Liver (tissue), 9 donors: ENCODE measurements around the gene MMS19. TPM values are rescaled to one million over a fixed set of nuclear protein-coding genes. Genes with fewer than 3 reads are reported as not detected.

Experiments used
- DNase-seq: peaks from one replicate; pipeline ENCODE4 v3.0.0-alpha.2; 2017; ENCODE audit warnings: low spot score
- H3K27ac ChIP-seq, 2 donors: one replicate each; pipeline ENCODE4 v1.7.0; 2013; ENCODE audit warnings: inconsistent platforms in 2 of 2, low read length in 2 of 2, control low read depth in 1 of 2, low read depth in 1 of 2, mild to moderate bottlenecking in 1 of 2
- H3K27me3 ChIP-seq, 4 donors: one replicate each; pipeline versions ENCODE4 v1.6.1 to v1.7.0; 2013; ENCODE audit warnings: low read length in 3 of 4, inconsistent platforms in 1 of 4, mild to moderate bottlenecking in 1 of 4, moderate library complexity in 1 of 4; ENCODE audit not compliant: control insufficient read depth in 4 of 4, insufficient read depth in 4 of 4
- H3K36me3 ChIP-seq, 4 donors: one replicate each; pipeline versions ENCODE4 v1.6.1 to v1.7.0; 2013; ENCODE audit warnings: low read length in 3 of 4, mild to moderate bottlenecking in 3 of 4, low read depth in 1 of 4, moderate library complexity in 1 of 4; ENCODE audit not compliant: control insufficient read depth in 4 of 4, insufficient read depth in 3 of 4
- H3K4me1 ChIP-seq, 4 donors: one replicate each; pipeline versions ENCODE4 v1.6.1 to v1.7.0; 2013; ENCODE audit warnings: low read length in 3 of 4, mild to moderate bottlenecking in 3 of 4, moderate library complexity in 1 of 4; ENCODE audit not compliant: control insufficient read depth in 4 of 4, insufficient read depth in 4 of 4
- H3K4me3 ChIP-seq, 3 donors: one replicate each; pipeline versions ENCODE4 v1.6.1 to v1.7.0; 2013; ENCODE audit warnings: low read length in 3 of 3, control low read depth in 1 of 3, low read depth in 1 of 3, mild to moderate bottlenecking in 1 of 3
- H3K9ac ChIP-seq, 2 donors: one replicate each; pipeline ENCODE4 v1.7.0; 2013; ENCODE audit warnings: low read length in 2 of 2, mild to moderate bottlenecking in 2 of 2, moderate library complexity in 2 of 2, control low read depth in 1 of 2, low read depth in 1 of 2
- H3K9me3 ChIP-seq, 4 donors: one replicate each; pipeline versions ENCODE4 v1.6.1 to v1.7.0; 2013; ENCODE audit warnings: low read length in 3 of 4; ENCODE audit not compliant: control insufficient read depth in 4 of 4
- EGR1 ChIP-seq, 2 donors: IDR thresholded peaks; 2 replicates each; pipeline ENCODE4 v1.6.1; 2016 to 2018; ENCODE audit warnings: antibody characterized with exemption in 2 of 2, low read depth in 2 of 2
- FOXA1 ChIP-seq: IDR thresholded peaks from 2 replicates; pipeline ENCODE4 v1.6.1; 2016; ENCODE audit warnings: antibody characterized with exemption
- FOXA2 ChIP-seq: IDR thresholded peaks from 2 replicates; pipeline ENCODE4 v1.6.1; 2016; ENCODE audit warnings: antibody characterized with exemption
- GABPA ChIP-seq, 2 donors: IDR thresholded peaks in 1 of 2; conservative IDR thresholded peaks in 1 of 2; 2 replicates each; pipeline ENCODE4 v1.6.1; 2016; ENCODE audit warnings: antibody characterized with exemption in 2 of 2, mild to moderate bottlenecking in 1 of 2, moderate library complexity in 1 of 2
- HNF4A ChIP-seq, 2 donors: conservative IDR thresholded peaks; 2 replicates each; pipeline ENCODE4 v1.6.1; 2016; ENCODE audit warnings: antibody characterized with exemption in 2 of 2, mild to moderate bottlenecking in 2 of 2
- HNF4G ChIP-seq: IDR thresholded peaks from 2 replicates; pipeline ENCODE4 v1.6.1; 2016; ENCODE audit warnings: antibody characterized with exemption
- JUND ChIP-seq, 2 donors: IDR thresholded peaks; 2 replicates each; pipeline ENCODE4 v1.6.1; 2016; ENCODE audit warnings: antibody characterized with exemption in 2 of 2
- NR2F2 ChIP-seq: IDR thresholded peaks from 2 replicates; pipeline ENCODE4 v1.6.1; 2016; ENCODE audit warnings: antibody characterized with exemption
- RAD21 ChIP-seq, 2 donors: IDR thresholded peaks; 2 replicates each; pipeline ENCODE4 v1.6.1; 2016; ENCODE audit warnings: antibody characterized with exemption in 2 of 2, mild to moderate bottlenecking in 2 of 2
- RXRA ChIP-seq, 2 donors: IDR thresholded peaks; 2 replicates each; pipeline ENCODE4 v1.6.1; 2017 to 2018; ENCODE audit warnings: antibody characterized with exemption in 2 of 2, mild to moderate bottlenecking in 1 of 2
- SP1 ChIP-seq: IDR thresholded peaks from 2 replicates; pipeline ENCODE4 v1.6.1; 2018; ENCODE audit warnings: antibody characterized with exemption, mild to moderate bottlenecking
- TAF1 ChIP-seq: conservative IDR thresholded peaks from 2 replicates; pipeline ENCODE4 v1.6.1; 2016; ENCODE audit warnings: antibody characterized with exemption, mild to moderate bottlenecking
- YY1 ChIP-seq: IDR thresholded peaks from 2 replicates; pipeline ENCODE4 v1.6.1; 2016; ENCODE audit warnings: antibody characterized with exemption, mild to moderate bottlenecking
- WGBS: extraction: QIAGEN DNeasy Blood & Tissue Kit; methylation state at CpG from one replicate; pipeline ENCODE4 v1.1.7; 2013; 5-methylcytosine and 5-hydroxymethylcytosine counted together
- polyA plus RNA-seq, 2 donors: library from polyadenylated mRNA; stranded (reverse) in 1 of 2; unstranded in 1 of 2; fragments of 200-250 nt in 1 of 2; fragments of >200 nt in 1 of 2; fragmentation: Nextera tagmentation in 1 of 2; extraction: Ambion mirVana in 1 of 2; gene quantifications; one replicate each; pipeline versions ENCODE4 v1.2.1 to v1.2.3, GENCODE V29; 2013 to 2015
- total RNA-seq, 2 donors: library from RNA; depleted of rRNA; stranded (reverse); fragments of >200 nt; gene quantifications; one replicate each; pipeline ENCODE4 v1.2.3, GENCODE V29; 2014
- TF ChIP-seq, protein P1 (sequence below): IDR thresholded peaks from 2 replicates; pipeline ENCODE4 v1.6.1; 2016; ENCODE audit warnings: antibody characterized with exemption
- TF ChIP-seq, protein P2 (sequence below): IDR thresholded peaks from 2 replicates; pipeline ENCODE4 v1.6.1; 2016; ENCODE audit warnings: antibody characterized with exemption, mild to moderate bottlenecking
- TF ChIP-seq, protein P3 (sequence below): fragments of 150-350 bp; IDR thresholded peaks from 2 replicates; pipeline ENCODE4 v1.5.1; 2017; ENCODE audit warnings: improper control_type of control experiment, low read depth, low read length; ENCODE audit not compliant: missing input control
- TF ChIP-seq, protein P4 (sequence below): IDR thresholded peaks from 2 replicates; pipeline ENCODE4 v1.6.1; 2016; ENCODE audit warnings: antibody characterized with exemption
- TF ChIP-seq, protein P5 (sequence below): IDR thresholded peaks from 2 replicates; pipeline ENCODE4 v1.6.1; 2016; ENCODE audit warnings: antibody characterized with exemption
- donor health status: healthy.
- donor health status: healthy.
- donor health status: healthy.
- donor health status: healthy.
- donor health status: healthy.

The MMS19 gene
- total and polyA plus RNA-seq, 4 donors: 15.0 to 29.1 (median 24.1) TPM

DNA sequence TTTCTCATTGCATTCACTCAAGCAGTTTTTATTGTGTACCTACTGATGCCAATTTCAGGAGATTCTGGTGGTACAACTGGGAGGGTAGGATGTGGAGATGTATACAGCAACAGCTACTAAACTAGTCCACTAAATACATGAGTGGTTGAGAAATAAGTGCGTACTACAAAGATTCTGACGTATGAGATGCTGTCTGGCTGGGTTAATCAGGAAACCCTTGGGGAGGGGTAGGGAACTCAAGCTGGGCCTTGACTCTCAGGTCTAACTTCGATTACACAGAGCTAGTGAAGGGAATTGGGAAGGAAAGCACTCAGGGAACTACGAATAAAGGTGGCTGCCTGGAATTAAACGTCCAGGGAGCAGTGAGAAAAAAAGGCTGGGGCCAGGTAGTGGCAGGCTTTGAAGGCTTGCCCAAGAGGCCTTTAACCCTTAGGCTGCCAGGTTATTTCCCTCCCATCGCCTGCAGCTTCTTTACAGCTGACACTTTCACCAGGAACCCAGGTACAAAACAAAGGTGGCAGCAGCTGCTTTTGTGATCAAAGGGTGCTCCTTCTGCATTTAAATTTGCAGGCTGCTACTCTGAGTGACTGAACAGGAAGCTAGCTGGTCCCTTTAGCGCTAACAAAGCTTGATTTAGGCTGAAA lies 3.2 kb downstream of the MMS19 start:
- no peaks in the 10 kb centered on the region for H3K36me3 ChIP-seq
- no peak overlapping the region for H3K4me3 ChIP-seq
- H3K4me1 ChIP-seq: peaks cover 0 to 17% (median 13%) of the 10 kb centered on the region in 4 donors
- DNase-seq: no peak
- H3K9ac ChIP-seq: no peak overlapping the region
- no peaks in the 10 kb centered on the region for H3K27me3 ChIP-seq
- 60% methylated on average over 7 of the region's 7 CpGs for whole genome bisulfite sequencing
- TF ChIP-seq HNF4G (no peak), FOXA2 (no peak), SP1 (no peak), RXRA (IDR thresholded peaks at IDR 0.05) (no peak), NR2F2 (no peak), YY1 (no peak), JUND (IDR thresholded peaks at IDR 0.05) (no peak), FOXA1 (no peak), RAD21 (IDR thresholded peaks at IDR 0.05) (no peak), EGR1 (IDR thresholded peaks at IDR 0.05; ENCODE audit: low read depth in 2 of 2) (no peak), TAF1 (no peak), GABPA (IDR thresholded peaks at IDR 0.05 in 1 of 2, conservative IDR thresholded peaks at IDR 0.05 in 1 of 2) (no peak), HNF4A (conservative IDR thresholded peaks at IDR 0.05) (no peak)
- TF ChIP-seq, protein P1, sequence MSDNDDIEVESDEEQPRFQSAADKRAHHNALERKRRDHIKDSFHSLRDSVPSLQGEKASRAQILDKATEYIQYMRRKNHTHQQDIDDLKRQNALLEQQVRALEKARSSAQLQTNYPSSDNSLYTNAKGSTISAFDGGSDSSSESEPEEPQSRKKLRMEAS: no peak
- TF ChIP-seq, protein P2, sequence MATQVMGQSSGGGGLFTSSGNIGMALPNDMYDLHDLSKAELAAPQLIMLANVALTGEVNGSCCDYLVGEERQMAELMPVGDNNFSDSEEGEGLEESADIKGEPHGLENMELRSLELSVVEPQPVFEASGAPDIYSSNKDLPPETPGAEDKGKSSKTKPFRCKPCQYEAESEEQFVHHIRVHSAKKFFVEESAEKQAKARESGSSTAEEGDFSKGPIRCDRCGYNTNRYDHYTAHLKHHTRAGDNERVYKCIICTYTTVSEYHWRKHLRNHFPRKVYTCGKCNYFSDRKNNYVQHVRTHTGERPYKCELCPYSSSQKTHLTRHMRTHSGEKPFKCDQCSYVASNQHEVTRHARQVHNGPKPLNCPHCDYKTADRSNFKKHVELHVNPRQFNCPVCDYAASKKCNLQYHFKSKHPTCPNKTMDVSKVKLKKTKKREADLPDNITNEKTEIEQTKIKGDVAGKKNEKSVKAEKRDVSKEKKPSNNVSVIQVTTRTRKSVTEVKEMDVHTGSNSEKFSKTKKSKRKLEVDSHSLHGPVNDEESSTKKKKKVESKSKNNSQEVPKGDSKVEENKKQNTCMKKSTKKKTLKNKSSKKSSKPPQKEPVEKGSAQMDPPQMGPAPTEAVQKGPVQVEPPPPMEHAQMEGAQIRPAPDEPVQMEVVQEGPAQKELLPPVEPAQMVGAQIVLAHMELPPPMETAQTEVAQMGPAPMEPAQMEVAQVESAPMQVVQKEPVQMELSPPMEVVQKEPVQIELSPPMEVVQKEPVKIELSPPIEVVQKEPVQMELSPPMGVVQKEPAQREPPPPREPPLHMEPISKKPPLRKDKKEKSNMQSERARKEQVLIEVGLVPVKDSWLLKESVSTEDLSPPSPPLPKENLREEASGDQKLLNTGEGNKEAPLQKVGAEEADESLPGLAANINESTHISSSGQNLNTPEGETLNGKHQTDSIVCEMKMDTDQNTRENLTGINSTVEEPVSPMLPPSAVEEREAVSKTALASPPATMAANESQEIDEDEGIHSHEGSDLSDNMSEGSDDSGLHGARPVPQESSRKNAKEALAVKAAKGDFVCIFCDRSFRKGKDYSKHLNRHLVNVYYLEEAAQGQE: no peak
- TF ChIP-seq, protein P3, sequence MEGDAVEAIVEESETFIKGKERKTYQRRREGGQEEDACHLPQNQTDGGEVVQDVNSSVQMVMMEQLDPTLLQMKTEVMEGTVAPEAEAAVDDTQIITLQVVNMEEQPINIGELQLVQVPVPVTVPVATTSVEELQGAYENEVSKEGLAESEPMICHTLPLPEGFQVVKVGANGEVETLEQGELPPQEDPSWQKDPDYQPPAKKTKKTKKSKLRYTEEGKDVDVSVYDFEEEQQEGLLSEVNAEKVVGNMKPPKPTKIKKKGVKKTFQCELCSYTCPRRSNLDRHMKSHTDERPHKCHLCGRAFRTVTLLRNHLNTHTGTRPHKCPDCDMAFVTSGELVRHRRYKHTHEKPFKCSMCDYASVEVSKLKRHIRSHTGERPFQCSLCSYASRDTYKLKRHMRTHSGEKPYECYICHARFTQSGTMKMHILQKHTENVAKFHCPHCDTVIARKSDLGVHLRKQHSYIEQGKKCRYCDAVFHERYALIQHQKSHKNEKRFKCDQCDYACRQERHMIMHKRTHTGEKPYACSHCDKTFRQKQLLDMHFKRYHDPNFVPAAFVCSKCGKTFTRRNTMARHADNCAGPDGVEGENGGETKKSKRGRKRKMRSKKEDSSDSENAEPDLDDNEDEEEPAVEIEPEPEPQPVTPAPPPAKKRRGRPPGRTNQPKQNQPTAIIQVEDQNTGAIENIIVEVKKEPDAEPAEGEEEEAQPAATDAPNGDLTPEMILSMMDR: no peak
- TF ChIP-seq, protein P4, sequence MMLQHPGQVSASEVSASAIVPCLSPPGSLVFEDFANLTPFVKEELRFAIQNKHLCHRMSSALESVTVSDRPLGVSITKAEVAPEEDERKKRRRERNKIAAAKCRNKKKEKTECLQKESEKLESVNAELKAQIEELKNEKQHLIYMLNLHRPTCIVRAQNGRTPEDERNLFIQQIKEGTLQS: no peak
- TF ChIP-seq, protein P5, sequence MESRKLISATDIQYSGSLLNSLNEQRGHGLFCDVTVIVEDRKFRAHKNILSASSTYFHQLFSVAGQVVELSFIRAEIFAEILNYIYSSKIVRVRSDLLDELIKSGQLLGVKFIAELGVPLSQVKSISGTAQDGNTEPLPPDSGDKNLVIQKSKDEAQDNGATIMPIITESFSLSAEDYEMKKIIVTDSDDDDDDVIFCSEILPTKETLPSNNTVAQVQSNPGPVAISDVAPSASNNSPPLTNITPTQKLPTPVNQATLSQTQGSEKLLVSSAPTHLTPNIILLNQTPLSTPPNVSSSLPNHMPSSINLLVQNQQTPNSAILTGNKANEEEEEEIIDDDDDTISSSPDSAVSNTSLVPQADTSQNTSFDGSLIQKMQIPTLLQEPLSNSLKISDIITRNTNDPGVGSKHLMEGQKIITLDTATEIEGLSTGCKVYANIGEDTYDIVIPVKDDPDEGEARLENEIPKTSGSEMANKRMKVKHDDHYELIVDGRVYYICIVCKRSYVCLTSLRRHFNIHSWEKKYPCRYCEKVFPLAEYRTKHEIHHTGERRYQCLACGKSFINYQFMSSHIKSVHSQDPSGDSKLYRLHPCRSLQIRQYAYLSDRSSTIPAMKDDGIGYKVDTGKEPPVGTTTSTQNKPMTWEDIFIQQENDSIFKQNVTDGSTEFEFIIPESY: no peak
- H3K9me3 ChIP-seq: no peaks in the 10 kb centered on the region
- H3K27ac ChIP-seq: no peak overlapping the region
